Measurements from ENCODE around the gene UGT1A1.

The UGT1A1 gene

GRCh38 chr2:233819884-233820773 is 60.1 kb downstream of the UGT1A1 start:
- TF ChIP-seq CTCF (IDR thresholded peaks at IDR 0.05; ENCODE audit: extremely low read depth, missing control alignments) = no peak
- no peak for DNase-seq (ENCODE audit: low spot score)

- TF ChIP-seq CTCF (IDR thresholded peaks at IDR 0.05; ENCODE audit: extremely low read depth, missing control alignments) = no peak
- no peak for DNase-seq (ENCODE audit: low spot score)
Measured at GRCh38 chr2:233820774-233821105, 60.7 kb downstream of the UGT1A1 start.

- DNase-seq (ENCODE audit: low spot score) = no peak
Measured at GRCh38 chr2:233821196-233821595, 61.1 kb downstream of the UGT1A1 start.

GRCh38 chr2:233821709-233822100 is 61.6 kb downstream of the UGT1A1 start:
- no peak for DNase-seq (ENCODE audit: low spot score)
- no peak for TF ChIP-seq CTCF (IDR thresholded peaks at IDR 0.05; ENCODE audit: extremely low read depth, missing control alignments)

More at GRCh38 chr2:233821196-233821595, 61.1 kb downstream of the UGT1A1 start:
- TF ChIP-seq CTCF (IDR thresholded peaks at IDR 0.05; ENCODE audit: extremely low read depth, missing control alignments) = no peak

GRCh38 chr2:233822101-233822771 is 62.2 kb downstream of the UGT1A1 start:
- TF ChIP-seq CTCF (IDR thresholded peaks at IDR 0.05; ENCODE audit: extremely low read depth, missing control alignments) = no peak
- DNase-seq (ENCODE audit: low spot score) = no peak
